ENCODE results near the gene ACTG2. TPM values are rescaled to one million over a fixed set of nuclear protein-coding genes. Genes with fewer than 3 reads are reported as not detected.
"Not testable (repeated sequence)": the region's sequence is repeated elsewhere in the genome, so short reads cannot be mapped to it uniquely, and the experiment has no call there.

The ACTG2 gene
- total RNA-seq, 2 donors from 2014 or later, result not detected

GRCh38 chr2:73885406-73885805 is 7.4 kb upstream of the ACTG2 start:
- Mint-ChIP-seq H3K4me1 (ENCODE audit: low read depth in 2 of 2) (peaks cover 13 to 21% of the 10 kb centered on the region in 2 donors), H3K9me3 (no peaks in the 10 kb centered on the region)
- ATAC-seq, result no peak

GRCh38 chr2:73886357-73886756 is 6.5 kb upstream of the ACTG2 start:
- peak overlapping the region; percentile 21 to 72 for H3K27ac Mint-ChIP-seq
- H3K9me3 Mint-ChIP-seq, result no peaks in the 10 kb centered on the region
- DNase-seq (ENCODE audit: low spot score) (no peak), ATAC-seq (peak; percentile 68 to 71)
- no peaks in the 10 kb centered on the region for H3K27me3 Mint-ChIP-seq
- H3K4me3 Mint-ChIP-seq, result peak overlapping the region; percentile 30
- no peaks in the 10 kb centered on the region for H3K36me3 Mint-ChIP-seq
- H3K4me1 Mint-ChIP-seq (ENCODE audit: low read depth in 2 of 2), result peaks cover 13 to 19% of the 10 kb centered on the region in 2 donors

More at GRCh38 chr2:73885406-73885805, 7.4 kb upstream of the ACTG2 start:
- Mint-ChIP-seq H3K4me3 (no peak overlapping the region), H3K27me3 (no peaks in the 10 kb centered on the region), H3K27ac (no peak overlapping the region), H3K36me3 (no peaks in the 10 kb centered on the region)
- DNase-seq (ENCODE audit: low spot score), result no peak

GRCh38 chr2:73887596-73888353 is 5.0 kb upstream of the ACTG2 start:
- H3K27me3 Mint-ChIP-seq; ATAC-seq; DNase-seq (ENCODE audit: low spot score); H3K36me3 Mint-ChIP-seq; H3K4me3 Mint-ChIP-seq; H3K9me3 Mint-ChIP-seq: not testable (repeated sequence)
- Mint-ChIP-seq H3K4me1 (ENCODE audit: low read depth in 2 of 2) (peaks cover 13 to 19% of the 10 kb centered on the region in 2 donors), H3K27ac (peak overlapping the region in 1 of 2 donors; percentile 72)

- DNase-seq (ENCODE audit: low spot score) (no peak), ATAC-seq (no peak)
- Mint-ChIP-seq H3K4me1 (ENCODE audit: low read depth in 2 of 2) (peaks cover 14 to 16% of the 10 kb centered on the region in 2 donors), H3K4me3 (no peak overlapping the region), H3K9me3 (no peaks in the 10 kb centered on the region), H3K27me3 (no peaks in the 10 kb centered on the region), H3K36me3 (no peaks in the 10 kb centered on the region), H3K27ac (peak overlapping the region in 1 of 2 donors; percentile 72)
Observed at GRCh38 chr2:73888388-73888787, 4.4 kb upstream of the ACTG2 start.

GRCh38 chr2:73889206-73889605 is 3.6 kb upstream of the ACTG2 start:
- DNase-seq (ENCODE audit: low spot score) (no peak), ATAC-seq (no peak)
- no peaks in the 10 kb centered on the region for H3K27me3 Mint-ChIP-seq
- no peak overlapping the region for H3K27ac Mint-ChIP-seq
- no peak overlapping the region for H3K4me3 Mint-ChIP-seq
- peaks cover 20% of the 10 kb centered on the region in 2 donors for H3K4me1 Mint-ChIP-seq (ENCODE audit: low read depth in 2 of 2)
- no peaks in the 10 kb centered on the region for H3K9me3 Mint-ChIP-seq
- no peaks in the 10 kb centered on the region for H3K36me3 Mint-ChIP-seq

GRCh38 chr2:73890301-73891092 is 2.3 kb upstream of the ACTG2 start:
- peaks cover 33% of the 10 kb centered on the region in 2 donors for H3K4me1 Mint-ChIP-seq (ENCODE audit: low read depth in 2 of 2)
- no peak for ATAC-seq
- no peak for DNase-seq (ENCODE audit: low spot score)
- H3K4me3 Mint-ChIP-seq, result no peak overlapping the region
- H3K27ac Mint-ChIP-seq, result peak overlapping the region in 1 of 2 donors; percentile 60
- H3K9me3 Mint-ChIP-seq, result peaks cover 5% of the 10 kb centered on the region
- H3K36me3 Mint-ChIP-seq, result no peaks in the 10 kb centered on the region
- no peaks in the 10 kb centered on the region for H3K27me3 Mint-ChIP-seq

- Mint-ChIP-seq H3K27ac (peak overlapping the region in 1 of 2 donors; percentile 60), H3K4me1 (ENCODE audit: low read depth in 2 of 2) (peaks cover 30 to 35% of the 10 kb centered on the region in 2 donors), H3K36me3 (no peaks in the 10 kb centered on the region), H3K4me3 (no peak overlapping the region), H3K9me3 (peaks cover 5% of the 10 kb centered on the region), H3K27me3 (no peaks in the 10 kb centered on the region)
- no peak for DNase-seq (ENCODE audit: low spot score)
- peak; percentile 14 to 33 for ATAC-seq
Observed at GRCh38 chr2:73891276-73891901, 1.4 kb upstream of the ACTG2 start.

- Mint-ChIP-seq H3K36me3 (no peaks in the 10 kb centered on the region), H3K27me3 (no peaks in the 10 kb centered on the region), H3K27ac (peak overlapping the region; percentile 80 to 93), H3K4me1 (ENCODE audit: low read depth in 2 of 2) (peaks cover 35 to 41% of the 10 kb centered on the region in 2 donors), H3K4me3 (peak overlapping the region; percentile 55), H3K9me3 (peaks cover 5% of the 10 kb centered on the region)
- DNase-seq (ENCODE audit: low spot score), result no peak
- no peak for ATAC-seq
Observed at GRCh38 chr2:73893764-73894474, 1.1 kb downstream of the ACTG2 start.

GRCh38 chr2:73894475-73894850 is 1.7 kb downstream of the ACTG2 start:
- no peaks in the 10 kb centered on the region for H3K27me3 Mint-ChIP-seq
- no peak for DNase-seq (ENCODE audit: low spot score)
- no peaks in the 10 kb centered on the region for H3K36me3 Mint-ChIP-seq
- H3K4me1 Mint-ChIP-seq (ENCODE audit: low read depth in 2 of 2), result peaks cover 35 to 41% of the 10 kb centered on the region in 2 donors
- no peak for ATAC-seq
- H3K9me3 Mint-ChIP-seq, result peaks cover 5% of the 10 kb centered on the region
- H3K27ac Mint-ChIP-seq, result peak overlapping the region; percentile 80 to 93
- H3K4me3 Mint-ChIP-seq, result peak overlapping the region; percentile 55

GRCh38 chr2:73894877-73895276 is 2.1 kb downstream of the ACTG2 start:
- peak overlapping the region; percentile 55 for H3K4me3 Mint-ChIP-seq
- H3K27me3 Mint-ChIP-seq, result no peaks in the 10 kb centered on the region
- peak overlapping the region; percentile 80 to 93 for H3K27ac Mint-ChIP-seq
- H3K9me3 Mint-ChIP-seq, result peaks cover 5% of the 10 kb centered on the region
- DNase-seq (ENCODE audit: low spot score), result no peak
- ATAC-seq, result no peak
- no peaks in the 10 kb centered on the region for H3K36me3 Mint-ChIP-seq
- peaks cover 35 to 41% of the 10 kb centered on the region in 2 donors for H3K4me1 Mint-ChIP-seq (ENCODE audit: low read depth in 2 of 2)

- DNase-seq (ENCODE audit: low spot score) (no peak), ATAC-seq (peak in 1 of 2 donors; percentile 50)
- Mint-ChIP-seq H3K36me3 (no peaks in the 10 kb centered on the region), H3K27me3 (no peaks in the 10 kb centered on the region), H3K4me3 (peak overlapping the region; percentile 55), H3K27ac (peak overlapping the region; percentile 80 to 93), H3K4me1 (ENCODE audit: low read depth in 2 of 2) (peaks cover 35 to 41% of the 10 kb centered on the region in 2 donors), H3K9me3 (peaks cover 5% of the 10 kb centered on the region)
Observed at GRCh38 chr2:73895473-73895872, 2.7 kb downstream of the ACTG2 start.

GRCh38 chr2:73896362-73897239 is 3.8 kb downstream of the ACTG2 start:
- Mint-ChIP-seq H3K27ac (peak overlapping the region; percentile 80 to 97), H3K4me1 (ENCODE audit: low read depth in 2 of 2) (peaks cover 35 to 41% of the 10 kb centered on the region in 2 donors), H3K27me3 (no peaks in the 10 kb centered on the region), H3K9me3 (peaks cover 5% of the 10 kb centered on the region), H3K36me3 (no peaks in the 10 kb centered on the region), H3K4me3 (peak overlapping the region; percentile 55)
- peak; percentile 84 to 85 for ATAC-seq
- DNase-seq (ENCODE audit: low spot score), result no peak
